Measurements from ENCODE around the gene CDKAL1.

GRCh38 chr6:20773822-20774221 is 239.6 kb downstream of the CDKAL1 start:
- no peak for TF ChIP-seq CTCF (IDR thresholded peaks at IDR 0.05)
- TF ChIP-seq POLR2A (IDR thresholded peaks at IDR 0.05), result no peak
